NCI-H345 (cell line): Measurements from ENCODE around the gene RTEL1.
"Not testable (repeated sequence)": the region's sequence is repeated elsewhere in the genome, so short reads cannot be mapped to it uniquely, and the experiment has no call there.

ENCODE experiments used
- DNase-seq: peaks from one replicate; lab custom pipeline; 2025; lab: John Stamatoyannopoulos, UW

Gene RTEL1

GRCh38 chr20:63718996-63719395 lies 60.9 kb downstream of the RTEL1 start:
- DNase-seq: no peak

- DNase-seq: not testable (repeated sequence)
Observed at GRCh38 chr20:63722967-63723622, 65.0 kb downstream of the RTEL1 start.

- DNase-seq: not testable (repeated sequence)
Observed at GRCh38 chr20:63730189-63730733, 72.1 kb downstream of the RTEL1 start.

GRCh38 chr20:63731410-63731809 lies 73.3 kb downstream of the RTEL1 start:
- no peak for DNase-seq

GRCh38 chr20:63732118-63733095 lies 74.3 kb downstream of the RTEL1 start:
- no peak for DNase-seq

GRCh38 chr20:63733117-63733516 lies 75.0 kb downstream of the RTEL1 start:
- no peak for DNase-seq

- no peak for DNase-seq
Observed at GRCh38 chr20:63733579-63734081, 75.5 kb downstream of the RTEL1 start.

- DNase-seq: no peak
Observed at GRCh38 chr20:63734111-63734945, 76.2 kb downstream of the RTEL1 start.

- DNase-seq: no peak
Observed at GRCh38 chr20:63734946-63735858, 77.1 kb downstream of the RTEL1 start.

- no peak for DNase-seq
Observed at GRCh38 chr20:63735859-63736718, 78.0 kb downstream of the RTEL1 start, which contains the start of gene LIME1. Gene LIME1, plus strand, starts transcription at chr20:63736664. Its CDS starts 886 bp downstream, at chr20:63737550.

- no peak for DNase-seq
Observed at GRCh38 chr20:63736893-63737694, 79.0 kb downstream of the RTEL1 start.

- no peak for DNase-seq
Observed at GRCh38 chr20:63737695-63737944, 79.5 kb downstream of the RTEL1 start.

GRCh38 chr20:63737945-63738686 lies 80.0 kb downstream of the RTEL1 start:
- no peak for DNase-seq

- DNase-seq: no peak
Observed at GRCh38 chr20:63738687-63739129, 80.6 kb downstream of the RTEL1 start.

GRCh38 chr20:63739130-63740069 lies 81.3 kb downstream of the RTEL1 start, which contains the start of gene SLC2A4RG:
Gene SLC2A4RG, plus strand, starts transcription at chr20:63739776. Its CDS starts 137 bp downstream, at chr20:63739913.
- peak; percentile 90 for DNase-seq

- peak; percentile 76 for DNase-seq
Observed at GRCh38 chr20:63740070-63740626, 82.0 kb downstream of the RTEL1 start.
